GM19397 (cell line): ENCODE results near the gene PCSK9.

Source experiments
- ATAC-seq: cut with Tn5 transposase; IDR thresholded peaks from one replicate; pipeline ENCODE4 v1.9.1; 2021; ENCODE audit warnings: mild to moderate bottlenecking, moderate library complexity; ENCODE audit not compliant: unreplicated experiment

Gene PCSK9

DNA sequence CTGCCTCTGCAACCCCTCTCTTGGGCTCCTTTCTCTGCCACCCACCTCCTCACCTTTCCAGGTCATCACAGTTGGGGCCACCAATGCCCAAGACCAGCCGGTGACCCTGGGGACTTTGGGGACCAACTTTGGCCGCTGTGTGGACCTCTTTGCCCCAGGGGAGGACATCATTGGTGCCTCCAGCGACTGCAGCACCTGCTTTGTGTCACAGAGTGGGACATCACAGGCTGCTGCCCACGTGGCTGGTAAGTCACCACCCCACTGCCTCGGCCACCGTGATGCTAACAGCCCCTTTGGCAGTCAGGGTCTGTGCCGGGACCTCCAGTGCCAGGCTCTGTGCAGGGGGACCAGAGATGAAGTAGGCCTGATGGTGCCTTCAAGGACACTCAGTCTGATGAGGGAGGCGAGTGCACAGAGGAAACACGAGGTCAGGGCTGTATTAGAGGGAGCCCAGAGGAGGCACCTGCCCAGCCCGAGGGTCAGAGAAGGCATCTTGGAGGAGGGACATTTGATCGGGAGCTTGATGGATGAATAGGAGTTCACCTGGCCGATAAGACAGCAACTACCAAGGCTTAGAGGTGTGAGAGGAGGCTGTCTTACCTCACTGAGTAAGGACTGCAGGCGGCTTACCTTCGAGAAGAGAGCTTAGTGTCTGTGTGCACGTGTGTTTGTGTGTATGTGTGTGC lies 18.1 kb downstream of the PCSK9 start:
- ATAC-seq, result no peak

DNA sequence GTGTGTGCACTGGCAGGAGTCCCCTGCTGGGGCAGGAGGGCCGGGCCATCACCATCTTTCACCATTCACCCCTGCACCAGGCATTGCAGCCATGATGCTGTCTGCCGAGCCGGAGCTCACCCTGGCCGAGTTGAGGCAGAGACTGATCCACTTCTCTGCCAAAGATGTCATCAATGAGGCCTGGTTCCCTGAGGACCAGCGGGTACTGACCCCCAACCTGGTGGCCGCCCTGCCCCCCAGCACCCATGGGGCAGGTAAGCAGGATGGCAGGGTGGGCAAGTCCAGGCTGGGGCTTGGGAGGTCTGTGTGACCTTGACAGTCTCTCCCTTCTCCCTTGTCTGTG lies 18.6 kb downstream of the PCSK9 start:
- ATAC-seq, result no peak

DNA sequence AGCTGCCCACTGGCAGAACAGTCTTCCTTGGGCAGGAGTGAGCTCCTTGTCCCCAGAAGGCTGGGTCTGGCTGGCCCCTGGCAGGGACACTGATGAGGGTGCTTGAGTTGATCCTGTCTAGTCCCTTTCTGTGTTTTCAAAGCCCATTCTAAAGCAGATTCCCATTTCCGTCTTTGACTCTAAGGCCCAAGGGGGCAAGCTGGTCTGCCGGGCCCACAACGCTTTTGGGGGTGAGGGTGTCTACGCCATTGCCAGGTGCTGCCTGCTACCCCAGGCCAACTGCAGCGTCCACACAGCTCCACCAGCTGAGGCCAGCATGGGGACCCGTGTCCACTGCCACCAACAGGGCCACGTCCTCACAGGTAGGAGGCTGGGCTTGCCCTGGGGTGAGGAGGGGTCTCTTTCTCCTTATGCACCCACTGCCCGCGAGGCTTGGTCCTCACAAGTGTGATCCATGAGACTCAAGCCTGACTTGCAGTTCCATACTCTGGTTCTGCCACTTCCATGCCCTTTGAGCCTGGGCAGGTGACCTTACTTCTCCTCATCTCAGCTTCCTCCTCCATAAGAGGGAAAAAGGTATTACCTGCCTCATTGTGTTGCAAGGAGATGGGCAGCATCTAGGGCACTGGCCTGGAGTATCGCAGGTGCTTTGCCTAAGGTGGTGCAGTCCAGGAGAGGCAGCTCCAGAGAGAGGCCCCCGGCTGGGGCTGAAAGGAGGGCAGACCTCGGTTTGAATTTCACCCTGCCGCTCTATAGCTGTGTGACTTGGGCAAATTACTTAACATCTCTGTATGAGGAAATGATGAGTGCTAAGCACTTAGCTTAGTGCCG lies 20.2 kb downstream of the PCSK9 start:
- ATAC-seq, result no peak

DNA sequence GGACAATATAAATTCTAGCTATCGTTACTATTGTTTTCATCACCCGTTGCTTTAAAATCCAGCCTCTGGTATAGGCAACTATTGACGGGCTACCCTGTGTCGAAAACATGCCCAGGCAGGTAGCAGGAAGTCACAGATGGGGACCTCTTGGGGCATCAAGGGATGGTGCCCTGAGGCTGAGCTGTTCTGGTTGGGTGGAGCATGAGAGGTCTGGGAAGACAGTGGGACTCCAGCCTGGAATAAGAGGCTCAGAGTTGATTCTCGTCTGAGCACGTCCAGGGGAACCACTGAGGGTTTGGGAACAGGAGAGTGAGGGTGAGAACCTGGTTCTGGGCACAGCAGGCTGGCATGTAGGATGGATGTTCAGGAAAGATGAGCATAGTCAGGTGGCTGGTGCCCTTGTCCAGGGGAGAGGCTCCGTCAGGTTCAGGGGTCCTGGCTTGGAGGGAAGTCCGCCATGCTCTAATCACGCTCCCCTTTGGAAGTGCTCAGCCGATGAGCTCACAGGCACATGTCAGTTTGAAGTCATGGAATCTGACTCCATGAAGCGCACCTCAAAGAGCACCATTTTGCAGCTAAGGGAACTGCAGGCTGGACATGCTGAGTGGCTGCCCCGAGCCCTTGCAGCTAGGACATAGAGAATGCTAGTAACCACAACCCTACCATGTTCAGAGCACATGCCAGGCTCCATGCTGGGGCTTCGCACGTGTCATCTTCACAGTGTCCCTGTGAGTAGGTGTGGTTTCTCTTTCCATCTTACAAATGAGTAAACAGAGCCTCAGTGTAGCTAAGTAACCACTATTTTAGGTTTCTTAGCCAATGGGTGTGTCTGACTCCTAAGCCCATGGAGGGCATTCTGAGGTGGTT lies 21.0 kb downstream of the PCSK9 start:
- no peak for ATAC-seq

DNA sequence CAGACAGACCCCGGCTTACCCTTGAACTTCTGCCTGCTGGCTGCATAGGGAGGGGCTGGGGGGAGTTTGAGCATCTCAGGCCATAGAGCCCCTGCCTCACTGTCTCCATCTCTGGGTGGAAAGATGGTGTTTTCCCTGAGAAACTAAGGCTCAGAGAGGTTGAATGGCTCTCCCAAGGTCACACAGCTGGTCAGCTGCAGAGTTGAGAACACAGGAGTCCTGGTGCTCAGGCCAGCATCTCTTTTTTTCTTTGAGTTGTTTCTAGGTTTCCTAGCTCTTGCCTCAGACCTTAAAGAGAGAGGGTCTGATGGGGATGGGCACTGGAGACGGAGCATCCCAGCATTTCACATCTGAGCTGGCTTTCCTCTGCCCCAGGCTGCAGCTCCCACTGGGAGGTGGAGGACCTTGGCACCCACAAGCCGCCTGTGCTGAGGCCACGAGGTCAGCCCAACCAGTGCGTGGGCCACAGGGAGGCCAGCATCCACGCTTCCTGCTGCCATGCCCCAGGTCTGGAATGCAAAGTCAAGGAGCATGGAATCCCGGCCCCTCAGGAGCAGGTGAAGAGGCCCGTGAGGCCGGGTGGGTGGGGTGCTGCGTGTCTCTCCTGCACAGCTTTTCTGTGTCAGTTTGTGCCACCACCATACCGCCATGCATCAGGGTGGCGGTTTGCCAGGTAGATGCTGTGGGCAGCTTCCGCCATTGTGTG lies 21.8 kb downstream of the PCSK9 start:
- no peak for ATAC-seq

DNA sequence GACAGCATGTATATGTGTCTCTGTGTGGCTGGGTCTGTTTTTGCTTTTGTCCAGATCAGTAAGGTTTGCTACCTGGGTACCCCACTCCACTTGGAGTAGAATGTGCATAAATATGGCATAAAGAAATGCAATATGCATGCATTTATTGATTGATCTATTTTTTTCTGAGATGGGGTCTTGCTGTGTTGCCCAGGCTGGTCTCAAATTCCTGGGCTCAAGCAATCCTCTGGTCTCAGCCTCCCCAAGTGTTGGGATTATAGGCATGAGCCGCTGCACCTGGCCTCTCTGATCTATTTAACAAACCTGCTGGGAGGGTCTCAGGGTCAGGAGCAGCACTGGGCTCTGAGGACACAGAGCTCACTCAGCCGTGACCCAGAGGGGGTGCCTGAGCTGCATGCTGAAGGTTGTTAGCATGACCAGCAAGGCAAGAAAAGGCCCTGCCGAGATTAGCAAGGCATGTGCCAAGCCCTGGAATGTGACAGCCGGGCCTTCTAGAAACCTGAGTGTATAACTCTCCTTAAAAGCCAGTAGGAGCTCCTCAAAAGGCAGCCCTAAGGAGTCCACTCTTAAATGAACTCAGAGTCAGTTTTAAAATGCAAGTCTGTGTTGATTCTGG lies 22.5 kb downstream of the PCSK9 start:
- ATAC-seq, result no peak

DNA sequence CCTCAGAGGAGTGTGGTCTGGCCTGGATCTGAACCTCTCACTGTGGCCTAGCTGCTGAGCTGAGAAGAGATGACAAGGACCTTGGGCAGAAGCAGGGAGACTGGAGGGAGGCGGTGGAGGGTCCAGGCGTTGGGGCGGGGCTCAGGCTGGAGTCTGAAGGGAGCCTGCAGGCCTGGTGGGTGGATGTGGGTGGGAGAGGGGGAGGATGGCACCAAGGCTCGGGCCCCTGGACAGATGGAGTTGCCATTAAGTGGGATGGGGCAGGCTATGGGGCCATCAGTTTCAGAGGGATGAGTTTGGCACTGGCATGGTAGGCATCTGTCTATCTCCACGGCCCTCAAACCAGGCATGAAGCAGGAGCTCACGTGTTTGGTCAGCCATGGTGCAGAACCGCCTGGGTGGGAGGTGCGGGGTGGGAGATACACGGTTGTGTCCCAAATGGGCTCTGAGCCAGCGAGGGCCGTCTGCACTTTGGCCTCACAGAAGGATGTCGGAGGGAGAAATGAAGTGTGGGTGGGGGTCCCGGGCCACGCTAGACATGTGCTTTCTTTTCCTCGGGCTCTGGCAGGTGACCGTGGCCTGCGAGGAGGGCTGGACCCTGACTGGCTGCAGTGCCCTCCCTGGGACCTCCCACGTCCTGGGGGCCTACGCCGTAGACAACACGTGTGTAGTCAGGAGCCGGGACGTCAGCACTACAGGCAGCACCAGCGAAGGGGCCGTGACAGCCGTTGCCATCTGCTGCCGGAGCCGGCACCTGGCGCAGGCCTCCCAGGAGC lies 23.6 kb downstream of the PCSK9 start:
- no peak for ATAC-seq

DNA sequence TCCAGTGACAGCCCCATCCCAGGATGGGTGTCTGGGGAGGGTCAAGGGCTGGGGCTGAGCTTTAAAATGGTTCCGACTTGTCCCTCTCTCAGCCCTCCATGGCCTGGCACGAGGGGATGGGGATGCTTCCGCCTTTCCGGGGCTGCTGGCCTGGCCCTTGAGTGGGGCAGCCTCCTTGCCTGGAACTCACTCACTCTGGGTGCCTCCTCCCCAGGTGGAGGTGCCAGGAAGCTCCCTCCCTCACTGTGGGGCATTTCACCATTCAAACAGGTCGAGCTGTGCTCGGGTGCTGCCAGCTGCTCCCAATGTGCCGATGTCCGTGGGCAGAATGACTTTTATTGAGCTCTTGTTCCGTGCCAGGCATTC lies 24.2 kb downstream of the PCSK9 start:
- no peak for ATAC-seq

DNA sequence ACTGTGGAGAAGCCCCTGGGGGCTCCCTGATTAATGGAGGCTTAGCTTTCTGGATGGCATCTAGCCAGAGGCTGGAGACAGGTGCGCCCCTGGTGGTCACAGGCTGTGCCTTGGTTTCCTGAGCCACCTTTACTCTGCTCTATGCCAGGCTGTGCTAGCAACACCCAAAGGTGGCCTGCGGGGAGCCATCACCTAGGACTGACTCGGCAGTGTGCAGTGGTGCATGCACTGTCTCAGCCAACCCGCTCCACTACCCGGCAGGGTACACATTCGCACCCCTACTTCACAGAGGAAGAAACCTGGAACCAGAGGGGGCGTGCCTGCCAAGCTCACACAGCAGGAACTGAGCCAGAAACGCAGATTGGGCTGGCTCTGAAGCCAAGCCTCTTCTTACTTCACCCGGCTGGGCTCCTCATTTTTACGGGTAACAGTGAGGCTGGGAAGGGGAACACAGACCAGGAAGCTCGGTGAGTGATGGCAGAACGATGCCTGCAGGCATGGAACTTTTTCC lies 24.8 kb downstream of the PCSK9 start:
- no peak for ATAC-seq

DNA sequence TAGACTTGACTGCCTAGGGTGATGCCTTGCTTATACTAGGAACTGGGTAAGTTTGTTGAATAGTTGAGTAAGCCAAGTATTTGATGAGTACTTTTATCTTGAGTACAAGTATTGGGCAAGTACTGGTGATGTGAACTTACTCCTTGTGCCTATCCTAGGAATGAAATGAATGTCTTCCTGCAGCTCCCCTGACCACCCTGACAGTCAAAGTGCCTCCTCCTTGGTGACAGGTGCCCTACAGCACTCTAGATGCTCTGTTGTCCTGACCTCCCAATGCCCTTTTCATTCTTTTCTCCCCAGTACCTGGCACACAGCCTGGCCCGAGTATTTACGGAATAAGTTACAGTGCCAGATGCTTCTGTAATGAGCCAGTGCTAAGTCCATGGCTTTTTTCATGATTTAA lies 25.5 kb downstream of the PCSK9 start:
- ATAC-seq, result no peak

DNA sequence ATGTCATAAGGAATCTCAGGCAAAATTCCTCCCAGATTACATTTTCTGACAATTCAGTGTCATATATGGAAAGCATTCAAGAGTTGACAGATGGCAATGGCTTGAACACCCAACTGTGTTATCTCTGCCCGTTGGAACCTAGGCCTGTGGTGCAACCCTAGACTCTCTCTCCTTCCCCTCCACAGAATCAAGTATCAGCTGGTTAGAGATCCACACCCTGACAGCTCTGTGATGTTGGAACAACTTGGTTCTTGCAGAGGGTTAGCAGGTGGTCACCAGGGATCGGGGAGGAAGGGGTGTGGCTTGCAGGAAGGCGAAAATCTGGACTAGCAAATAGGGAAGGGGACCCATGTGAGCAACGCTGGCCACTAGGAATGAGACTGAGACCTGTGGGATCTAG lies 26.3 kb downstream of the PCSK9 start:
- no peak for ATAC-seq

DNA sequence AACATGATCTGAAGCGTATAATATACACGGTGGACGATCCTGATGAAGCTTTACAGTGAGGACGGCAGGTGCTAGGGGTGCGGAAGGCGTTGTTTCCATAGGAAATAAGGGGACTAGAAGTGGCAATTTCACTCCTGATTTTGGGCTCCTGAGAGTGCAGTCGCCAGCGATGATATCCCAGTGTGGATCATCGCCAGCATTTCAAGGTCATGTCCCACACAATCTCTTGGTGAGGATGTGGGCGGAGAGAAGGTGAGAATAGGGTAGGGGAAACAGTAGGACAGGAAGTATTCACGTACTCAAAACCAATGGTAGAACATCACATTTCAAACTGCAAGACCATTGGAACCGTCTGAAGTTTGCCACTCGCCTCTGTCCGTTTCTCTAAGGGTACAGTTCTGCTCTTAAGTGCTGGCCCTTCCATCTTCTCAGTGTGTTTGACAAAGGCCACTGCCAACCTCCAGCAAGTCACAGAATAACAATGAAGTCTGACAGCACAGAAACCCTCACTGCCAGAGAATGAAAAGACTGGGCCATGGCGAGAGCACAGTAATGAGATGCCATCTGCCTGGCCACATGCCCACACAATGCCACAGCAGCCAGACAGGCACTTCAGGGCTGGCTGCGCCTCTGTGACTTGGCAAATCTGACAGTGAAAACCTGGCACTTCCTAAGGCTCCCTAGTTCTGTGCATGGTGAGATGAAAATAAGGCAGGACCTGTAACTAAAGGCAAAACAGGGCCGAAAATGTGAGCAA lies 27.9 kb downstream of the PCSK9 start:
- no peak for ATAC-seq

DNA sequence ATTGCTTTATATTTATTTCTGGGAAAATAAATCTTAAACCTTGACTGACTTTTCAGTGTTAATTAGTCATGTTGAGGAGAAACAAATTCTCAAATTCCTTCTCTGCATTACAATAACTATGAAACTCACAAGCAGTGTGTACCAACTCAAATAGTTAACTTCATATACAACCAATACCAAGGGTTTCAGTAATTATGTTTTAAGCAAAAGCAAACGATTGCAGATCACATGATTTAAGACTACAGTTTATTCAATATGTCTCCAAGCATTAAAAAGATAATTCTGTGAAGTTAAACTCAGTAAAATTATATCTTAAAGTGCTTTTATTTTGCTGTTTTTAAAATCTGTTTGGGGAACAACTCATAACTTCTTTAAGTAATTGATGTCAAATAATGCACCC lies 28.6 kb downstream of the PCSK9 start:
- ATAC-seq, result no peak

DNA sequence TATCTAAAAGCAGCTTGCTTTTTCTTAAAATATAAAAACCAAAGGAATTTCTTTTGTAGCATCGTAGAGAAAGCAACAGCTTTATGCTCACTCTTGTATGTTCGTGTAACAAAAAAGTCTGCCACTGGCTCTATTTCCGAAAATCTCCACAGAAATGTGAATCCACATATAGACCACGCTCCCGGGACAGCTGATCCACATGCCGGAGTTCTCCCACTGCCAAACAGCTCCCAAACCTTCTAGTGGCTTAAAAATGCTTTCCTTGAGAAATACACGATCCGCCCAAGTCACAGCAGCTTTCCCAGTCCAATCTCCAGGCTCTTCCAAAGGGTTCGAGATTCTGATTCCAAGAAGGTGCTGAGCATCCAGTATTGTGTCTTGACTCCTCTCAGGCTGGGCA lies 29.3 kb downstream of the PCSK9 start:
- ATAC-seq, result no peak

DNA sequence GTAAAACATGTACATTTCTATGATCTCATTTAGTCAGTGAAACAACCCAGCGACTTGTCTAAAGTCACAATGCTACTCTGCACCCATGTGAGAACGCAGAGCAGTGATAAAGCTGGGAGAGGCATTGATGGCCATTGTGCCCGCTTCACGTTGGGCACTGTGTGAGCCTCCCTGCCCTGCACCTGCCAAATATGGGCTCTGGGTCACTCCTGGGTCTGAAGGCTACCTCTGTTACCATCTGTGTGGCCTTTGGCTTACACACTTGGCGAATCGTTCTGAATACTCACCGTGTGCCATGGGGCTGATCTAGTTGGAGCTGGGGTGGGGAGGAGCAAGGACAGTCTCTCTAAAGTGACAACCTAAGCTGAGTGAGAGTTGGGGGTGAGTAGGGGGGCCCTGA lies 29.9 kb downstream of the PCSK9 start:
- ATAC-seq, result no peak

DNA sequence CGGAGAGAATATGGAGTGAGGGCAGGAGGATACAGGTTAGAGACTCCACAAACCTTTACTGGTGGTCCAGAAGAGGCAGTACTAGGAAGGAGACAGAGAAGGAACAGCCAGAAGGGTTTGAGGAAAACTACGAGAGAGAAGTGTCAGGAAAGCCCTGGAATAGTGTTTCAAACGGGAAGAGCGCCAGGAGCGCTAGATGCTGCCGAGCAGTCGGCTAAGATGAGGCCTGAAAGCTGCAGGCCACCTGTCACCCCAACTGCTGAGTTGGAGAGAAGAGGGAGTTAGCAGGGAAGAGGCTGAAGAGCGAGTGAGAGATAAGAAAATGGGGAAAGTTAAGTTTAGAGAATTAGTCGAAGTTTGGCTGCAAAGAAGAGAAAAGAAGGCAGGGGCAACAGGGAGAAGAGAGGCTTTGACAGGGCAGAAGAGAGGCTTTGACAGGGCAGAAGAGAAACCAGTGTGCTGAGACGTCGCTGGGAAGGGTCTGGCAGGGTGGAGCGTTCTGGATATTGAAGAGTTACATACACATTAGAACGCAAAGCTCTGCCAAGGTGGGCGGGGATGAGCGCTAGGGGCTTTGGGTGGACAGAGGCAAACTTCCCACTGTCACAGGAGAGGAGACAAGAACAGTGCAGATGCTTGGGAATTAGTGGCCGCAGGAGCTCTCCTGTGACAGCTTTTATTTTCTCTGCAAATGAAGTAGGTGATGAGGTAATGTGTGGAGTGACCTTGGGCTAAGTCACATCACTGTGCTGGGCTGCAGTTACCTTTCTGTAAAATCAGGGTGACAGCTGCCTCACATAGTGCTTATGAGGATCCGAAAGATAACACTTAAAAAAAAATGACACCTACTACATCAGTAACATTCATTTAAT lies 31.2 kb downstream of the PCSK9 start:
- no peak for ATAC-seq

DNA sequence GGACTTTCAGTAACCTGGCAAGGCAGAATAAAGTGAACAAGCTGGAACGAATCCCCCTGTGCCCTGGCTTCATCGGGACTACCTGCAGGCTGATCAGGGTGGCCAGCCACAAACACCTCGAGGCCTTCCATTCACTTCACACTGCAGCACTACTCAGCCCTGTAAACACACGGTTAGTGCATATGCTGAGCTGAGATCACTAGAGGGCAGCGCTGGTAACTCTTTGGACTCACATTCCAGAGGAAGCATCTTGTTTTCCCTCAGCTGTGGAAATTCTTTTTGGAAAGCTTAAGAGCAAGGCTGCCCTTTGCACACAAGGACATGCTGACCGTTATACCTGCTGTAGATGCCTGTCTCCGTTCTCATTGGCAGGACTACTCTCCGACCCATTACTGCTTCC lies 32.1 kb downstream of the PCSK9 start:
- ATAC-seq, result no peak
